Activated T-helper 9 cell treated with anti-CD3 and anti-CD28 coated beads, Interleukin-2, amount 50 U/mL, for 16 hours (primary cell): ENCODE results near the gene HAAO.

ENCODE experiments used
- DNase-seq: peaks from one replicate; pipeline ENCODE4 v3.0.0-alpha.2; 2020; ENCODE audit warnings: low read depth

Gene HAAO

GRCh38 chr2:42793334-42794270, 1.2 kb upstream of the HAAO start:
- no peak for DNase-seq

- DNase-seq = no peak
Observed at GRCh38 chr2:42792087-42792582, 248 bp downstream of the HAAO start.

- DNase-seq = no peak
Observed at GRCh38 chr2:42791606-42792005, 777 bp downstream of the HAAO start.

GRCh38 chr2:42789751-42790150, 2.6 kb downstream of the HAAO start:
- DNase-seq = no peak

- no peak for DNase-seq
Observed at GRCh38 chr2:42788882-42789281, 3.5 kb downstream of the HAAO start.

- DNase-seq = no peak
Observed at GRCh38 chr2:42788478-42788793, 3.9 kb downstream of the HAAO start.

GRCh38 chr2:42787788-42788477, 4.5 kb downstream of the HAAO start:
- DNase-seq = no peak

- no peak for DNase-seq
Observed at GRCh38 chr2:42787424-42787787, 5.0 kb downstream of the HAAO start.

GRCh38 chr2:42786561-42787345, 5.6 kb downstream of the HAAO start:
- DNase-seq = no peak

- no peak for DNase-seq
Observed at GRCh38 chr2:42784204-42784880, 8.0 kb downstream of the HAAO start.

- DNase-seq = no peak
Observed at GRCh38 chr2:42783511-42783910, 8.9 kb downstream of the HAAO start.

GRCh38 chr2:42781181-42781580, 11.2 kb downstream of the HAAO start:
- DNase-seq = no peak

GRCh38 chr2:42777883-42778805, 14.2 kb downstream of the HAAO start:
- no peak for DNase-seq

- DNase-seq = no peak
Observed at GRCh38 chr2:42775810-42776209, 16.6 kb downstream of the HAAO start.

GRCh38 chr2:42775186-42775585, 17.2 kb downstream of the HAAO start:
- DNase-seq = no peak

GRCh38 chr2:42771546-42772153, 20.7 kb downstream of the HAAO start:
- no peak for DNase-seq

GRCh38 chr2:42770288-42771131, 21.9 kb downstream of the HAAO start:
- DNase-seq = no peak

GRCh38 chr2:42769583-42770287, 22.6 kb downstream of the HAAO start:
- DNase-seq = no peak

GRCh38 chr2:42768706-42769256, 23.6 kb downstream of the HAAO start:
- DNase-seq = no peak
